GM19043 (cell line): ENCODE data around the gene ZNF214.
"Not testable (repeated sequence)": the region's sequence is repeated elsewhere in the genome, so short reads cannot be mapped to it uniquely, and the experiment has no call there.

Source experiments
- ATAC-seq: cut with Tn5 transposase; IDR thresholded peaks from one replicate; pipeline ENCODE4 v1.9.1; 2021; ENCODE audit warnings: low read depth; ENCODE audit not compliant: unreplicated experiment

The ZNF214 gene

GRCh38 chr11:6991227-6991626, 28.9 kb downstream of the ZNF214 start:
- no peak for ATAC-seq

- ATAC-seq, result no peak
Measured at GRCh38 chr11:6988506-6988905, 31.6 kb downstream of the ZNF214 start.

- no peak for ATAC-seq
Measured at GRCh38 chr11:6986487-6986886, 33.7 kb downstream of the ZNF214 start.

GRCh38 chr11:6979365-6979764, 40.8 kb downstream of the ZNF214 start:
- ATAC-seq, result no peak

GRCh38 chr11:6969854-6970253, 50.3 kb downstream of the ZNF214 start:
- not testable (repeated sequence) for ATAC-seq

DNA sequence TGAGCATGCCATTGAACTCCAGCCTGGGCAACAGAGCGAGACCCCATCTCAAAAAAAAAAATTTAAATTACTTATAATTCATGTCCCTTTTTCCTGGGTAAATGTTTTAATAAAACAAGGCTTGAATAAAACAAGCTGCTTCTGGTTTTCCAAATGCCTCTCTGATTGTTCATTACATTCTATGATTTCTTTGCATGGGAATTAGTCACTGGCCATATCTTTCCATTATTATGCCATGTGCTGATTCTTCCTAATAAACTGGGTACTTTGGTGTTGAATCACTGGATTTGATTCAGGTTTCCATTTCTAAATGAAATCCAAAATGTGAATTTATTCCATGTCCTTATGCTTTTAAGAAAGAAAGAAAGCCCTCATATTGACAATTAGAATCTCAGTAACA, 51.3 kb downstream of the ZNF214 start:
- no peak for ATAC-seq

- ATAC-seq, result no peak
Measured at GRCh38 chr11:6962673-6963072, 57.5 kb downstream of the ZNF214 start.

DNA sequence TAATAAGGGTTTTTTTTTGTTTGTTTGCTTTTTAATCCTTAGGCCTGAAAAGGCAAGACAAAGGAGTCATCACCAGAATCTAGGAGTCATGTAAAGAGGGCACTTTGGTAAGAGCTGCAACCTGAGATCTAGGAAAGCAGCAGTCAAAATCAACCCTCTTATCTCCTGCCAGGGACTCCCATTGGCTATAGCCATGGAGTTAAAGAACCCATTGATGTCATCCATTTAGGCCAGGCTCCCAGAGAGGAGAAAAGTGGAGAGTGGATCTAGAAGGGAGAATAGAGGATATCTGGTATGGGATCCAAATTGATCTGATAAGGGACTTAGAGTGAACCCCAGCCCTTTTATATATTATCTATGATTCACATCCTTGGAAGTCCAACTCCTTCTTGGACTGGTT, 58.0 kb downstream of the ZNF214 start:
- no peak for ATAC-seq

DNA sequence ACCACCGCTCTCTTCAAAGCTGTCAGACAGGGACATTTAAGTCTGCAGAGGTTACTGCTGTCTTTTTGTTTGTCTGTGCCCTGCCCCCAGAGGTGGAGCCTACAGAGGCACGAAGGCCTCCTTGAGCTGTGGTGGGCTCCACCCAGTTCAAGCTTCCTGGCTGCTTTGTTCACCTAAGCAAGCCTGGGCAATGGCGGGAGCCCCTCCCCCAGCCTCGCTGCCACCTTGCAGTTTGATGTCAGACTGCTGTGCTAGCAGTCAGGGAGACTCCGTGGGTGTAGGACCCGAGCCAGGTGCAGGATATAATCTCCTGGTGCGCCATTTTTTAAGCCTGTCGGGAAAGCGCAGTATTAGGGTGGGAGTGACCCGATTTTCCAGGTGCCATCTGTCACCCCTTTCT, 65.9 kb downstream of the ZNF214 start:
- ATAC-seq, result not testable (repeated sequence)
